ENCODE results near the gene HNRNPC. TPM values are rescaled to one million over a fixed set of nuclear protein-coding genes. Genes with fewer than 3 reads are reported as not detected.

Gene HNRNPC
- total and polyA plus RNA-seq, 9 of the 15 experiments (the other 6 are each of a cell fraction or from before 2014, with no cell fraction given) = 679 to 1,557 (median 1,191) TPM

- peaks cover 90% of the 10 kb centered on the region for H3K36me3 ChIP-seq (ENCODE audit: control insufficient read depth, insufficient read depth, low read length)
- WGBS (ENCODE audit: insufficient coverage, low coverage, missing lambda C conversion rate) = 93% methylated on average over 8 of the region's 8 CpGs
- in situ Hi-C loops (cut with MboI) (no loop called here), intact Hi-C loops (cut with micrococcal nuclease) (no loop called here)
- H3K9me3 ChIP-seq (replicated peaks; ENCODE audit: control insufficient read depth, insufficient read depth, low read depth, low read length) = no peaks in the 10 kb centered on the region
- ChIA-PET POLR2A (interaction anchor here (1.2 kb wide), 1 partner anchor 9 kb away, joined by 4 read pairs; no protein-coding TSS in a partner anchor), CTCF (ENCODE audit: low intra/inter-chr PET ratio) (no interaction called here)
- FAIRE-seq (no peak), DNase-seq (ENCODE audit: extremely low read depth in 1 of 4, low spot score in 3 of 4) (no peak), ATAC-seq (no peak)
- H3K4me2 ChIP-seq (ENCODE audit: insufficient read depth, low read length) = no peak overlapping the region
- peaks cover 13% of the 10 kb centered on the region for H4K20me1 ChIP-seq (replicated peaks; ENCODE audit: control insufficient read depth, insufficient read depth, low read length)
- peaks cover 0 to 2% of the 10 kb centered on the region in 2 experiments; a peak in 1 of 5 replicates for H3K4me1 ChIP-seq (replicated peaks in 1 of 2; ENCODE audit: control insufficient read depth in 2 of 2, insufficient read depth in 2 of 2, low read length in 2 of 2)
- no peak overlapping the region for H3K4me3 ChIP-seq
- peaks cover 79% of the 10 kb centered on the region for H3K79me2 ChIP-seq (ENCODE audit: control insufficient read depth, insufficient read depth, low read length)
- H3K27me3 ChIP-seq (ENCODE audit: control insufficient read depth in 2 of 2, insufficient read depth in 2 of 2, low read length in 2 of 2) = no peaks in the 10 kb centered on the region
- H2AFZ ChIP-seq (ENCODE audit: low read depth, low read length) = no peak overlapping the region
- no peak overlapping the region for H3K9ac ChIP-seq (ENCODE audit: insufficient read depth in 1 of 2, low read depth in 2 of 2, low read length in 2 of 2)
- H3K27ac ChIP-seq (ENCODE audit: extremely low read depth, low read depth, low read length) = no peak overlapping the region
- no TSS peak for BruUV-seq (replicated peaks)
- TF ChIP-seq SMC3 (conservative IDR thresholded peaks at IDR 0.05; ENCODE audit: insufficient read depth, low read depth, low read length) (no peak), CBFA2T3 (IDR thresholded peaks at IDR 0.05) (no peak), RB1 (IDR thresholded peaks at IDR 0.05; ENCODE audit: low read depth) (no peak), PHB (CRISPR knock-in tag; IDR thresholded peaks at IDR 0.05) (no peak), STAT5A (IDR thresholded peaks at IDR 0.05; ENCODE audit: borderline replicate concordance, low read length) (no peak), PHF8 (IDR thresholded peaks at IDR 0.05; ENCODE audit: borderline replicate concordance, low read length) (no peak), CREM (IDR thresholded peaks at IDR 0.05; ENCODE audit: low read depth) (no peak), DPF2 (IDR thresholded peaks at IDR 0.05) (no peak), EWSR1 (IDR thresholded peaks at IDR 0.05; ENCODE audit: borderline replicate concordance, low read depth, partially characterized antibody) (no peak), TCF7 (IDR thresholded peaks at IDR 0.05; ENCODE audit: borderline replicate concordance) (no peak), JUN (IDR thresholded peaks at IDR 0.05; ENCODE audit: borderline replicate concordance, low read depth, low read length) (no peak), JUN (CRISPR knock-in tag; IDR thresholded peaks at IDR 0.05; ENCODE audit: borderline replicate concordance) (no peak), PTBP1 (IDR thresholded peaks at IDR 0.05; ENCODE audit: low read depth, low read length) (no peak), ZNF274 (IDR thresholded peaks at IDR 0.05; ENCODE audit: borderline replicate concordance, low read depth, low read length) (no peak), ZNF431 (CRISPR knock-in tag; IDR thresholded peaks at IDR 0.05) (no peak), SMARCA4 (IDR thresholded peaks at IDR 0.05) (no peak), DNMT1 (IDR thresholded peaks at IDR 0.05) (no peak), L3MBTL2 (IDR thresholded peaks at IDR 0.05) (no peak), MNT (conservative IDR thresholded peaks at IDR 0.05) (no peak), ZNF780A (CRISPR knock-in tag; IDR thresholded peaks at IDR 0.05) (no peak), ZNF79 (CRISPR knock-in tag; IDR thresholded peaks at IDR 0.05; ENCODE audit: low read depth) (no peak)
- no peaks in the 10 kb centered on the region for H3K9me1 ChIP-seq (ENCODE audit: control insufficient read depth, insufficient read depth, low read length)
Measured at GRCh38 chr14:21215130-21215878, 53.9 kb downstream of the HNRNPC start.
